ENCODE measurements around the gene NACC1. TPM values are rescaled to one million over a fixed set of nuclear protein-coding genes. Genes with fewer than 3 reads are reported as not detected.

Gene NACC1
- total RNA-seq, 4 donors from 2014 or later = 13.4 to 47.6 (median 35.3) TPM

GRCh38 chr19:13077240-13077639 lies 40.8 kb upstream of the NACC1 start:
- no peak for TF ChIP-seq EP300 (IDR thresholded peaks at IDR 0.05)
- TF ChIP-seq POLR2A (IDR thresholded peaks at IDR 0.05) = no peak
- no peak for TF ChIP-seq POLR2AphosphoS5 (IDR thresholded peaks at IDR 0.05)
- TF ChIP-seq CTCF (IDR thresholded peaks at IDR 0.05) = no peak
- no peak overlapping the region for H3K4me3 ChIP-seq
- peak overlapping the region; percentile 83 for H3K27ac ChIP-seq
- WGBS = 49% methylated on average over 11 of the region's 11 CpGs
- DNase-seq (ENCODE audit: low spot score in 2 of 2) = no peak
- peaks cover 59% of the 10 kb centered on the region for H3K4me1 ChIP-seq
- H3K9me3 ChIP-seq = no peaks in the 10 kb centered on the region
- H3K36me3 ChIP-seq = peaks cover 68% of the 10 kb centered on the region
- H3K27me3 ChIP-seq = no peaks in the 10 kb centered on the region

GRCh38 chr19:13078381-13078780 lies 39.7 kb upstream of the NACC1 start:
- Histone ChIP-seq H3K4me1 (peaks cover 62% of the 10 kb centered on the region), H3K9me3 (no peaks in the 10 kb centered on the region), H3K27me3 (no peaks in the 10 kb centered on the region), H3K36me3 (peaks cover 73% of the 10 kb centered on the region), H3K27ac (peak overlapping the region; percentile 83), H3K4me3 (no peak overlapping the region)
- TF ChIP-seq POLR2A (IDR thresholded peaks at IDR 0.05) = no peak
- no peak for DNase-seq (ENCODE audit: low spot score in 2 of 2)
- 56% methylated on average over 9 of the region's 10 CpGs for WGBS

GRCh38 chr19:13078897-13079541 lies 39.0 kb upstream of the NACC1 start:
- no peak for TF ChIP-seq POLR2A (IDR thresholded peaks at IDR 0.05)
- no peak for TF ChIP-seq POLR2AphosphoS5 (IDR thresholded peaks at IDR 0.05)
- no peak for TF ChIP-seq EP300 (IDR thresholded peaks at IDR 0.05)
- no peak for TF ChIP-seq CTCF (IDR thresholded peaks at IDR 0.05)
- H3K27me3 ChIP-seq = no peaks in the 10 kb centered on the region
- peaks cover 60% of the 10 kb centered on the region for H3K4me1 ChIP-seq
- H3K4me3 ChIP-seq = no peak overlapping the region
- 29% methylated on average over 6 of the region's 12 CpGs for WGBS
- no peaks in the 10 kb centered on the region for H3K9me3 ChIP-seq
- peaks cover 74% of the 10 kb centered on the region for H3K36me3 ChIP-seq
- H3K27ac ChIP-seq = peak overlapping the region; percentile 83
- no peak for DNase-seq (ENCODE audit: low spot score in 2 of 2)

GRCh38 chr19:13079542-13079986 lies 38.5 kb upstream of the NACC1 start:
- Histone ChIP-seq H3K4me1 (peaks cover 57% of the 10 kb centered on the region), H3K9me3 (no peaks in the 10 kb centered on the region), H3K27ac (peak overlapping the region; percentile 83), H3K4me3 (no peak overlapping the region), H3K36me3 (peaks cover 74% of the 10 kb centered on the region), H3K27me3 (no peaks in the 10 kb centered on the region)
- 36% methylated on average over 6 of the region's 16 CpGs for WGBS
- DNase-seq (ENCODE audit: low spot score in 2 of 2) = no peak
- TF ChIP-seq POLR2A (IDR thresholded peaks at IDR 0.05) (no peak), EP300 (IDR thresholded peaks at IDR 0.05) (no peak), POLR2AphosphoS5 (IDR thresholded peaks at IDR 0.05) (no peak), CTCF (IDR thresholded peaks at IDR 0.05) (no peak)

GRCh38 chr19:13082192-13083007 lies 35.7 kb upstream of the NACC1 start:
- DNase-seq (ENCODE audit: low spot score in 2 of 2) = no peak
- no peaks in the 10 kb centered on the region for H3K27me3 ChIP-seq
- peak overlapping the region; percentile 54 for H3K27ac ChIP-seq
- 55% methylated on average over 13 of the region's 14 CpGs for WGBS
- H3K4me1 ChIP-seq = peaks cover 47% of the 10 kb centered on the region
- peak in 1 of 3 donors; percentile 20 for TF ChIP-seq POLR2AphosphoS5 (IDR thresholded peaks at IDR 0.05)
- no peak for TF ChIP-seq EP300 (IDR thresholded peaks at IDR 0.05)
- H3K4me3 ChIP-seq = no peak overlapping the region
- H3K36me3 ChIP-seq = peaks cover 82% of the 10 kb centered on the region
- no peaks in the 10 kb centered on the region for H3K9me3 ChIP-seq

GRCh38 chr19:13083008-13083404 lies 35.1 kb upstream of the NACC1 start:
- Histone ChIP-seq H3K27ac (peak overlapping the region; percentile 54), H3K27me3 (no peaks in the 10 kb centered on the region), H3K4me3 (no peak overlapping the region), H3K9me3 (no peaks in the 10 kb centered on the region), H3K4me1 (peaks cover 41% of the 10 kb centered on the region), H3K36me3 (peaks cover 77% of the 10 kb centered on the region)
- 56% methylated on average over 4 of the region's 7 CpGs for WGBS
- DNase-seq (ENCODE audit: low spot score in 2 of 2) = no peak
- TF ChIP-seq CTCF (IDR thresholded peaks at IDR 0.05) (no peak), POLR2AphosphoS5 (IDR thresholded peaks at IDR 0.05) (no peak), POLR2A (IDR thresholded peaks at IDR 0.05) (no peak), EP300 (IDR thresholded peaks at IDR 0.05) (no peak)
